GM12874 (cell line): ENCODE measurements around the gene KIAA1671.

Experiments used
- CTCF ChIP-seq: IDR thresholded peaks from 2 replicates; pipeline ENCODE4 v1.5.1; 2011; ENCODE audit warnings: low read depth, mild to moderate bottlenecking, control low read depth, low read length, moderate library complexity; ENCODE audit not compliant: insufficient read depth

Gene KIAA1671

GRCh38 chr22:25174888-25175411, 222.4 kb downstream of the KIAA1671 start:
- TF ChIP-seq CTCF: no peak

- TF ChIP-seq CTCF: no peak
Observed at GRCh38 chr22:25176175-25176574, 223.7 kb downstream of the KIAA1671 start.

- no peak for TF ChIP-seq CTCF
Observed at GRCh38 chr22:25176799-25177198, 224.3 kb downstream of the KIAA1671 start.

GRCh38 chr22:25177226-25177625, 224.7 kb downstream of the KIAA1671 start:
- no peak for TF ChIP-seq CTCF

GRCh38 chr22:25177895-25178294, 225.4 kb downstream of the KIAA1671 start:
- TF ChIP-seq CTCF: no peak

GRCh38 chr22:25182131-25183110, 229.9 kb downstream of the KIAA1671 start:
- TF ChIP-seq CTCF: no peak

GRCh38 chr22:25183949-25184619, 231.6 kb downstream of the KIAA1671 start:
- TF ChIP-seq CTCF: no peak
